Measurements from ENCODE around the gene SASH1. TPM values are rescaled to one million over a fixed set of nuclear protein-coding genes. Genes with fewer than 3 reads are reported as not detected.

SASH1 gene
- total and polyA plus RNA-seq, 9 donors: 8.6 to 35.2 (median 18.2) TPM

- Histone ChIP-seq H3K27ac (no peak overlapping the region), H3K4me3 (no peak overlapping the region), H3K36me3 (no peaks in the 10 kb centered on the region), H3K9me3 (no peaks in the 10 kb centered on the region), H3K4me1 (ENCODE audit: insufficient read depth) (peaks cover 3% of the 10 kb centered on the region), H3K27me3 (no peaks in the 10 kb centered on the region)
- 84 to 93% (median 86%) methylated on average over 6 of the region's 6 CpGs for WGBS, 3 donors
- no peak for DNase-seq
- intact Hi-C loops (cut with DNase I): no loop called here
- TF ChIP-seq, protein P1, sequence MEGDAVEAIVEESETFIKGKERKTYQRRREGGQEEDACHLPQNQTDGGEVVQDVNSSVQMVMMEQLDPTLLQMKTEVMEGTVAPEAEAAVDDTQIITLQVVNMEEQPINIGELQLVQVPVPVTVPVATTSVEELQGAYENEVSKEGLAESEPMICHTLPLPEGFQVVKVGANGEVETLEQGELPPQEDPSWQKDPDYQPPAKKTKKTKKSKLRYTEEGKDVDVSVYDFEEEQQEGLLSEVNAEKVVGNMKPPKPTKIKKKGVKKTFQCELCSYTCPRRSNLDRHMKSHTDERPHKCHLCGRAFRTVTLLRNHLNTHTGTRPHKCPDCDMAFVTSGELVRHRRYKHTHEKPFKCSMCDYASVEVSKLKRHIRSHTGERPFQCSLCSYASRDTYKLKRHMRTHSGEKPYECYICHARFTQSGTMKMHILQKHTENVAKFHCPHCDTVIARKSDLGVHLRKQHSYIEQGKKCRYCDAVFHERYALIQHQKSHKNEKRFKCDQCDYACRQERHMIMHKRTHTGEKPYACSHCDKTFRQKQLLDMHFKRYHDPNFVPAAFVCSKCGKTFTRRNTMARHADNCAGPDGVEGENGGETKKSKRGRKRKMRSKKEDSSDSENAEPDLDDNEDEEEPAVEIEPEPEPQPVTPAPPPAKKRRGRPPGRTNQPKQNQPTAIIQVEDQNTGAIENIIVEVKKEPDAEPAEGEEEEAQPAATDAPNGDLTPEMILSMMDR (IDR thresholded peaks at IDR 0.05): no peak
- TF ChIP-seq EP300 (IDR thresholded peaks at IDR 0.05): no peak
- no peak for TF ChIP-seq POLR2A (IDR thresholded peaks at IDR 0.05)
Measured at GRCh38 chr6:148406579-148407371, 64.1 kb downstream of the SASH1 start.

GRCh38 chr6:148407372-148407771 is 64.7 kb downstream of the SASH1 start:
- Histone ChIP-seq H3K27me3 (no peaks in the 10 kb centered on the region), H3K27ac (no peak overlapping the region), H3K4me1 (ENCODE audit: insufficient read depth) (peaks cover 3% of the 10 kb centered on the region), H3K36me3 (no peaks in the 10 kb centered on the region), H3K4me3 (no peak overlapping the region), H3K9me3 (no peaks in the 10 kb centered on the region)
- TF ChIP-seq POLR2A (IDR thresholded peaks at IDR 0.05) (no peak), EP300 (IDR thresholded peaks at IDR 0.05) (no peak)
- TF ChIP-seq, protein P1 (IDR thresholded peaks at IDR 0.05): no peak
- no peak for DNase-seq
- 66 to 77% (median 76%) methylated on average over 7 of the region's 7 CpGs for WGBS, 3 donors
- intact Hi-C loops (cut with DNase I): no loop called here

DNA sequence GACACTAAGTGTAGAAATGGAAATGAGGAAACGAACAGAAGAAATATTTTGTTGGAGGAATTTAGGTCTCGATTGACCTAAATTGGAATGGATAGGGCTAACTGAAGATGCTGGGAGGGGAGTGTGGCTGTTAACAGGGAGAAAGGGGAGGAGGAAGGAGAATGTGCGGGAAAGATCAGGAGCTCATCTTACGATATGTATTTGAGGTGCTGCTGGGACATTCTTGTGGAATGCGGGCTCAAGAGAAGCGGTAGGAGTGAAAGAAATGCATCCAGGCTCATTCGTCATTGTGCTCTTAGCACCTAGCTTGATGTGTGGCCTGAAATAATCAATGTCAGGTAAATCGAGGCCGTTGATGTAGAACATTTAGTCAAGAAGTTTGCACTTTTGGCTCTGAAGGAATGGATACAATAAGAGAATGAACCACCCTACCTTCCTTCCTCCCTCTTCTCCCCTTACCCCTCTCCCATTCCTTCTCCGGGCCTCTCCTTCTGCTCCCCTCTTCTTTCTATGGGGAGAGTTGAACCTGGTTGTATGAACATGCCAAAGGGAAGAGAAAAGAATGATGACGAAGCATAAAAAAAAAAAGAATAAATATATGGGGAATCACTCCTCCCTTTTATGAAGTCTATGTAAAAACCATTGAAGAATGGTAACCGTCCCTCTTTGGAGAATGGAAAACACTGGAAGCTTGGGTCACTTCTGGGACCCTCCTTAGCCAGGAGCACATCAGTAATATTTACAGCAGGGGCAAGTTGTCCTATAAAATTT is 70.9 kb downstream of the SASH1 start:
- intact Hi-C loops (cut with DNase I): no loop called here
- no peaks in the 10 kb centered on the region for H3K4me1 ChIP-seq (ENCODE audit: insufficient read depth)
- WGBS, 3 donors: 93 to 96% (median 94%) methylated on average over 12 of the region's 12 CpGs

DNA sequence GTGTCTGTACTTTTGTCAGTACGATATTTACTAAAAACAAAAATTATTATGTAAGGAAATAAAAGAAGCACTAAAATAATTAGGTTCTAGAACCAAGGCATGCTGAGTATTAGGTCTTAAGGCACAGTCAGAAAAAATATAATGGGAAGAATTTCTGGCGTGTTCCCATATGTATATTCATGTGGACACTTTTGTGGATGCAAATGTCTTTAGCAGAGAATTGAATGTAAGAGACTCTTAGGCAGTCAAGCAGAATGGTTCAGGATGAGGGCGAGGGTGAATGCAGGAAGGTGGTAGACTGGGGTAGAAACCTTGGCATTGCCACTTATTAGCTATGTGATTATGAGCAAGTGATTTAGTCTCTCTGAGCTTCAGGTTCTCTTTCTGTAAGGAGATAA is 71.5 kb downstream of the SASH1 start:
- no peaks in the 10 kb centered on the region for H3K36me3 ChIP-seq
- no peak for DNase-seq
- TF ChIP-seq, protein P1 (IDR thresholded peaks at IDR 0.05): no peak
- TF ChIP-seq POLR2A (IDR thresholded peaks at IDR 0.05) (no peak), EP300 (IDR thresholded peaks at IDR 0.05) (no peak)
- H3K4me1 ChIP-seq (ENCODE audit: insufficient read depth): no peaks in the 10 kb centered on the region
- no peaks in the 10 kb centered on the region for H3K9me3 ChIP-seq
- WGBS, 3 donors: 89 to 92% (median 92%) methylated on average over 3 of the region's 3 CpGs
- H3K27ac ChIP-seq: no peak overlapping the region
- no peak overlapping the region for H3K4me3 ChIP-seq
- no peaks in the 10 kb centered on the region for H3K27me3 ChIP-seq
- intact Hi-C loops (cut with DNase I): no loop called here

More for the DNA sequence above, 70.9 kb downstream of the SASH1 start:
- Histone ChIP-seq H3K4me3 (no peak overlapping the region), H3K9me3 (no peaks in the 10 kb centered on the region), H3K36me3 (no peaks in the 10 kb centered on the region), H3K27ac (no peak overlapping the region), H3K27me3 (no peaks in the 10 kb centered on the region)
- no peak for DNase-seq
- TF ChIP-seq, protein P1 (IDR thresholded peaks at IDR 0.05): no peak

Measured in ovary (tissue), 9 donors.